ENCODE results near the gene ATP10A.

GRCh38 chr15:25805031-25805430 lies 58.1 kb downstream of the ATP10A start:
- no peak for TF ChIP-seq EZH2 (IDR thresholded peaks at IDR 0.05)
- TF ChIP-seq POLR2AphosphoS5 (IDR thresholded peaks at IDR 0.05; ENCODE audit: borderline replicate concordance, low read depth, low read length) = no peak
